Ishikawa (cell line): Measurements from ENCODE around the gene SRRM2.

ENCODE experiments used
- CEBPB ChIP-seq: IDR thresholded peaks from 2 replicates; pipeline ENCODE4 v1.6.1; 2012
- EP300 ChIP-seq: IDR thresholded peaks from 2 replicates; pipeline ENCODE4 v1.6.1; 2012; ENCODE audit warnings: borderline replicate concordance
- MAX ChIP-seq: IDR thresholded peaks from 2 replicates; pipeline ENCODE4 v1.6.1; 2012
- REST ChIP-seq: IDR thresholded peaks from 2 replicates; pipeline ENCODE4 v1.6.1; 2012; ENCODE audit warnings: low read depth, mild to moderate bottlenecking
- TEAD4 ChIP-seq: IDR thresholded peaks from 2 replicates; pipeline ENCODE4 v1.6.1; 2012
- USF1 ChIP-seq: IDR thresholded peaks from 2 replicates; pipeline ENCODE4 v1.6.1; 2012

DNA sequence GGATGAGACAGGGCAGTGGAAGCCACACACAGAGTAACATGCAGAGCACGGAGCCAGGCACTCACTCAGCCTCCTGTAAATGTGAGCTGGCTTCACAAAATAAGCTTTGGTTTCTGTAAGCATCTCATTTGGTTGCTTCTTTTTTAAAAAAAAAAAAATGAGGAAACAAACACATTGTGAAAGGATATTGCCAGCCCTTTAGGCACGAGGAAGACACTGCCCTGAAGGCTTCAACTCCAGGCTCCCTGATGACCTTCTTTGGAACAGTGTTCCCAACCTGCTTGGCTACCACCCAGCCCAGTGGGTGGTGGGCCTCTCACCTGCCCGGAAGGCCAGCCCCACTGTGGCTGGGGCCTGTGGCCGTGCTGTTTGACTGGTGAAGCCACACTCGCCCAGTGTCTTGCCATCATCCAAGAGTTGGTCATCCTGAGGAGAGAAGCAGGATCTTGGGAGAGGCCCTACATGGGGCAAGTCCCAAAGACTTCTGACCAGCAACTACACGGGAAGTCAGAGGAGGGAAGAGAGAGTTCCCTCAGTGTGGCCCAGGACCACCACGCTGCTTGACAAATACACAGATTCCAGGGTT lies 22.8 kb downstream of the SRRM2 start:
- TF ChIP-seq USF1 (no peak), EP300 (no peak), MAX (no peak), REST (no peak), TEAD4 (no peak), CEBPB (no peak)
